GM18507 (cell line): ENCODE results near the gene TFEB.
A peak's percentile ranks its signal among the peaks of the same experiment; 100 is the strongest.

Experiments
- DNase-seq: peaks from one replicate; pipeline ENCODE4 v3.0.0; 2011; ENCODE audit warnings: low read depth; ENCODE audit not compliant: insufficient read length; ENCODE audit errors: extremely low spot score
- FAIRE-seq: peaks from 2 replicates; lab custom pipeline; 2011; peaks lifted over from hg19 to GRCh38; lab: Jason Lieb, UNC

The TFEB gene

GRCh38 chr6:41728073-41728936 lies 7.1 kb downstream of the TFEB start:
- DNase-seq (no peak), FAIRE-seq (no peak)

GRCh38 chr6:41727705-41728072 lies 7.7 kb downstream of the TFEB start:
- DNase-seq (no peak), FAIRE-seq (no peak)

GRCh38 chr6:41726876-41727275 lies 8.5 kb downstream of the TFEB start:
- FAIRE-seq: no peak
- no peak for DNase-seq

GRCh38 chr6:41724586-41725501 lies 10.6 kb downstream of the TFEB start:
- FAIRE-seq (no peak), DNase-seq (no peak)

DNA sequence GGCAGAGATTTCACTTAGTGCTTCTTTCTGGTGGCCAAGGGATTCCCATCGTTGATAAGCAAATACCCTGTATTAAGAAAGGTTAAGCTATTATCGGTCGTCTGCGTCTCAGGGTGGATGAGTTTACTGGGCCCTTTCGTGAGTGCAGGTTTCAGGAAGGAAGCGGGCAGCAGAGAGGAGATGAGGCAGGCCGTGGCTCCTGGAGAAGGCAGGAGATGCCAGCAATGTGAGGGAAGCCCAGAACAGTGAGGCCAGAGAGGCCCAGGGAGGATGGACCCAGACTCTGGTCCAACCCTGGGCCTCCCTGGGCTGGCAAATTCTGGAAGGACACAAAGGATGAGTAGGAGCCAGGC lies 11.2 kb downstream of the TFEB start:
- FAIRE-seq (peak; percentile 72), DNase-seq (no peak)

DNA sequence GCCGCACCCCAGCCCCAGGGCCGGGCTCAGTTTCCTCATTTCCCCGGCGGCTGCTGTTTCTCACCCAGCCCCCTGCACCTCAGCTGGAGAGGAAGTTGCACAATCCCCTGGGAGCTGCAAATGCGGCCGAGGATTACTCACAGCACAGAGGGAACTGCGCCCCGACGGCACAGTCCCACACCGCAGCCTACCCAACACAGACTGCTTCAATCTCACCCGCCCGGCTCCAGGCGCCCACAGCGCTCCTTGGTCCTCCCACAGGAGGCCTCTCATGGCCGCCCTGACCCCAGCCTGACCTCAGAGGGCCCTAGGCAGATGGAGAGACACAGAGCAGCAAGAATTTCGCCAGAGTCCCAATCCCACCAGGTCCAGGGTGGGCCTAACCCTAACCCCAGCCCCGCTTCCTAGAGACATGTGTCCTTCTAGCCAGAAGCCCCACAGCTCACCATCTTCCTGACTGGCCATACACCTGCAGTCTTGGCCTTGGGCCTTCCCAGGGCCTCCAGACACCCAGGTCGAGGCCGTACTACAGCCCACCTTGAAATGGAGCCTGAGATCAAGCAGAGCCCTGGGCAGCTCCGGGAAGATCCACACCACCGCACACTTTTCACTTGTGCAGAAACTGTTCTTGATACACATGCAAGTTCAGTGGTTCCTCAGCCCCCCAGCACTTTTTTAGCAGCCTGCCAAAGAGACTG lies 11.7 kb downstream of the TFEB start:
- FAIRE-seq (peak; percentile 93), DNase-seq (peak; percentile 89)

DNA sequence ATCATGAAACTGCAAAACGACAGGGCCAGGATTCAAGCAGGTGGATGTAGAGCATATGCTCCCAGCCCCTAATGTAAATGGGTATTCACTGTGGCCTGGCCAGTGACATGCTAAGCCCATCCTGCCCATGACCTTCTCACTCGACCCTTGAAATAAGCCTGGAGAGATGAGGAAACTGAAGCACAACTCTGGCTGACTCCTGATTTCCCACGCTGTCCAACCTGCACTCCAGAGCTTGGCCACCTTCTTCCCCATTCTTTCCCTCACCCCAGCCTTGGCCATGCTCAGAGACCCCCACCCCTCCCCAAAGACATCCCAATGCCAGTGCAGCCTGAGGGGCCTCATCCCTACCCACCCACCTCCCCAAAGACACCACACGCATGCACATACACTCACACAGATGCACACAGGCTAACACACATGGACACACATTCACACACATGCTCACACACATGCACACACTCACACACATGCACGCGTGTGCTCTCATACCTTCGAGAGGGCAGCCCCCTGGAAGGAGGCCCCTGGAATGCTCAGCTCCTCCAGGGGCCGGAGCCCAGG lies 12.4 kb downstream of the TFEB start:
- DNase-seq (no peak), FAIRE-seq (peak; percentile 72)

GRCh38 chr6:41721414-41721813 lies 14.0 kb downstream of the TFEB start:
- FAIRE-seq: peak; percentile 5
- no peak for DNase-seq

DNA sequence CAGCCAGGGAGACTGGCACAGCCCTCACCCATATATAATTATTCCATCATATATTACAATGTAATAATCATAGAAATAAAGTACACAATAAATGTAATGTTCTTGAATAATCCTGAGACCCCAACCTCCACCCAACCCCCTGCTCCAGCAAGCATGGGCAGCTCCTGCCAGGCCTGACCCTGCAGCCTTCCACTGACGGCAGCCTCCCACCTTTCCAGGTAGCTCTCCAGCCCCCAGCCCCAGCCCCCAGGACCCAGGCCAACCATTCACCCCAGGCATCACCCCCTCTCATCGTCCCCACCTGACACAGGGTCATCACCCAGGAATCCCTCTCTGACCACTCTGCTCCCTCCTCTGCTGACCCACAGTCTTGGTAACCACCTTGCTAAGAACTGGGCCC lies 14.6 kb downstream of the TFEB start:
- no peak for DNase-seq

GRCh38 chr6:41720262-41720620 lies 15.2 kb downstream of the TFEB start:
- FAIRE-seq: peak; percentile 73

More for the DNA sequence above, 14.6 kb downstream of the TFEB start:
- no peak for FAIRE-seq

GRCh38 chr6:41719436-41720261 lies 15.8 kb downstream of the TFEB start:
- FAIRE-seq: no peak
- DNase-seq: no peak

More at GRCh38 chr6:41720262-41720620, 15.2 kb downstream of the TFEB start:
- no peak for DNase-seq

DNA sequence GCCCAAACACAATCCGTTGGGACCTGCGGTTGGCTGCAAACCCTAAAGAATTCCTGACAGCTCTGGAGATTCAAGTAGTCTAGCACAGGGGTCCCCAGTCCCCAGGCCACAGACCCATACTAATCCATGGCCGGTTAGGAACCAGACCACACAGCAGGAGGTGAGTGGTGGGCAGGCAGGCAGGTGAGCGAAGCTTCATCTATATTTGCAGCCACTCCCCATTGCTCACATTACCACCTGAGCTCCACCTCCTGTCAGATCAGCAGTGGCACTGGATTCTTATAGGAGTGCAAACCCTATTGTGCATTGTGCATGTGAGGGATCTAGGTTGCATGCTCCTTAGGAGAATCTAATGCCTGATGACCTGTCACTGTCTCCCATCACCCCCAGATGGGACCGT lies 16.6 kb downstream of the TFEB start:
- DNase-seq (no peak), FAIRE-seq (no peak)

DNA sequence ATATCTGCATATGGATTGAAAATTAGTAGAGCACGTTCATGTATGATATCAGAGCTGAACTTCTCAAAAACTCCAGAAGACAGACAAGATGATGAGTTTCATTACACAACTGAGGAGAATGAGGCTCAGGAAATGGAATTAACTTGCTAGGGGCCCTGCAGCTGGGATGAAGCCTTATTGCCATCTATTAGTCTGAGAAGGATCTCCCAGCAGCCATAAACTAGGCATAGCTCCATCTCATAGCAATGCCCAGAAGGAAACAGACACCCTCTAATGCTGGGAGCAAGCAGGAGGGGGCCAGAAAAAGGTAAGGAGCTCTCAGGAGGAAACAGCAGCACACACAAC lies 18.0 kb downstream of the TFEB start:
- DNase-seq (no peak), FAIRE-seq (no peak)

DNA sequence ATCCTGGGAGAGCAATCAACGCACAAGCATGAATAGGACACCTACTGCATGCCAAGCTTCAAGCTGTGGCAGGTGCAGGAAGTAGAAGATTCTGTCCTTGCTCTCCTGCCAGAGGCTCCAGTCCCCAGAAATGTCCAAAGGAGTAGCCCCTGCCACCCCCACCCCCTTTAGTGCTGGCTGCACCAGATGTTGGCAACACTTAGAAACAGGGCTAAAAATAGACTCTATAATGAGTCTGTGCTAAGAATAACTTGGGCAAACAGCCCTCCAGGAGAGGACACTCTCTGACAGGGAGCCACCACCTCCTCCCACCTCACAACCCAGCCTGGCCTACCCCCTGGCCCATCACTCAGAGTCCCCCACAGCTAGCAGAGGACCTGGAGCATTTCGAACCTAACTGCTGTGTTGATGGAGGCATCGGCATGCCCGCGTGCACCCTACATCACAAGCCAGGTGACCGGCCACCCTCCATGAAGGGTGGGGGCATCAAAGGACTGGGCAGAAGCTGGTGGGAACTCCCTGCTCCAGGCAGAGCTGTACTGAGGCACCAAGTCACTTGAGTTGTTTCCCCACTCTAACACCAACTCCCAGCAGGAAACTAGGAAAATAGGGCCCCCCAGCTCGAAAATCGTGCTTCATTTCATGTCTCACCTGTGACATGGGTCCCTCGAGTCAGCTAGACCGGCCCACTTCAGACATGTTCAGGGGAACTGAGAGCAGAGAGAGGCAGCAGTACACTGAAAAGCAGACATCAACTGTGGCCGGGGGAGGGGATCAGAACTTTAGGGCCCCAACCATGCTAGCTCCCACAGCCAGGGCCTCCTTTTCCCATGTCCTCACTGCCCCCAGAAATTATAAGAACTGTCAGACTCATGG lies 18.7 kb downstream of the TFEB start:
- no peak for DNase-seq
- peak; percentile 5 for FAIRE-seq

DNA sequence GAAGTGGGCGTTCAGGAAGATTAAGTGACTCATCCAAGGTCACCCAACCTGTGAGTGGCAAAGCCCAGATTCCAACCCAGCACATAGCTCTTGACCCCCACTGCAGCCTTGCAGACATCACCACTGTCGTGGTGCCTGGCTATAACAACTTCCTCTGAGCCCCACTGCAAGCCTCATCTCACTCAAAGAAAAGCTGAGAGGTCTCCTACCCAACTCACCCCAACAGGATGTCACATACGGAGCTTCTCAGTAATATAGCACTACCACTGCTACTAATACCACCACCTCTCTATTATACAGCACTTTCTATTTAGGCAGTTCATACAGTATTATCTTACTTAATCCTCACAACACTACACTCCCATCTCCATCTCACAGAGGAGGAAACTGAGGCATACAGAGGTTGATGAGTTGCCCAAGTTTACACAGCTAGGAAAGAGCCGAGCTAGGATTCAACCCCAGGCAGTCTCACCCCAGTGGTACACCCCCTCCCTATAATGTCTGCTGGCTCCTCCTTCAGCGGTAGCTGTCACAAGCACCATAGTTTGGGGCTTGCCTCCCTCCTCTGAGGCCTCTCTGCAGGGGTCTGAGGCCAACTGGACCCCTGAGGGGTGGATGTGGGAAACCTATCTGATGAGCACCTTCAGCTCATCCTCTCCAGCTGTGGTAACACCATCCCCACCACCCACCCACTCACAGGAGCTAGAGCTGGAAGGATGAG lies 19.5 kb downstream of the TFEB start:
- no peak for FAIRE-seq
- DNase-seq: no peak

- FAIRE-seq (no peak), DNase-seq (no peak)
Measured at GRCh38 chr6:41714556-41715273, 20.7 kb downstream of the TFEB start.
